ENCODE measurements around the gene RNF40.

The RNF40 gene

DNA sequence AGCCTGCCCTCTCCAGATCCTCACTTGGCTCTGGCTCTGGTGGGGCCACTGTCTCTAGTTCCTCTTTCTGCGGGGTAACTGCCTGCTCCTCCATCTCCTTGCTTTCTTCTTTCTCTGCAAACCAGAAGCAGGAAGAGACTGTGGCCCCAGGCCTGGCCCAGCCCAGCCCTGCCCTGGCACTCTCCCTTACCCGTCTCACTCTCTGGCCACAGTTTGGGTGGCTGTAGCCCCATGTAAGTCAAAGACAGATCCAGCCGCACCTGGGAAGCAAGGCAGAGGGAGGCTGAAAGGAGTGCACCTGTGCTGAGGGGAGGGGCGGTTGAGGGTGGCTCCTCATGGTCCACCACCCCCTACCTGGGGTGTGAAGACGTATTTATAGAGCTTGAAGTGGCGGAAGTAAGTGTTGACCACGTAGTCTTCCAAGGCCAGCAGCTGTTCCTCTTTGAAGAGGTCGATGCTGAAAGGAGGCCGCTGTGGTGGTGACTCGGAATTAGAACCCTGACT lies 3.1 kb upstream of the RNF40 start:
- DNase-seq, result no peak
- in situ Hi-C loops (cut with HindIII; ENCODE audit: low pct_ligation_motif_present, low pct_unique_long_range_greater_than_20kb, low sequenced_read_pairs), result no loop called here

DNA sequence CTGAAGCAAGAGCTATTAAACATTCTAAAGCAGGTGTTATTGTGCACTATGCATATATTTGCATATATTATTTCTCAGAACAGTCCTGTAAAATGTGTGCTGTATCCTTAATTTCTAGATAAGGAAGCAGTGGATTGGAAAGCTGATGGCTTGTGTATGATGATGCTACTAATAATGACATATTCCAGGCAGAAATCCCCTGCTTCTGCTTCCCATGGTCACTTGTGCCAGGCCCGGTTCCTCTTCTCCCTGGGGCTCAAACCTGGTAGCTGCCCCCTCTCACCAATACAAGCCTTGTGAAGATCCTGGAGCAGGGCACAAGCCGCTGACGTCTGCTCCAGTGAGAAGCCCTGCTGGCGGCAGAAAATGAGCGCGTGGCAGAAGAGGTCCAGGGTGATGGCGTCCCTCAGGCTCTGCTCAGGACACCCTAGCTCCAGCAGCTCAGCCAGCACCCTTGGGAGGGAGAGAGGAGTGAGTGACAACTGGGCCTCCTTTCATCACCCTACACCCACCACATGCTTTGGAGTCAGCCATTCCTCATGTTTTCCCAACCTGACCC lies 2.0 kb upstream of the RNF40 start:
- no peak for DNase-seq
- in situ Hi-C loops (cut with HindIII; ENCODE audit: low pct_ligation_motif_present, low pct_unique_long_range_greater_than_20kb, low sequenced_read_pairs), result no loop called here

DNA sequence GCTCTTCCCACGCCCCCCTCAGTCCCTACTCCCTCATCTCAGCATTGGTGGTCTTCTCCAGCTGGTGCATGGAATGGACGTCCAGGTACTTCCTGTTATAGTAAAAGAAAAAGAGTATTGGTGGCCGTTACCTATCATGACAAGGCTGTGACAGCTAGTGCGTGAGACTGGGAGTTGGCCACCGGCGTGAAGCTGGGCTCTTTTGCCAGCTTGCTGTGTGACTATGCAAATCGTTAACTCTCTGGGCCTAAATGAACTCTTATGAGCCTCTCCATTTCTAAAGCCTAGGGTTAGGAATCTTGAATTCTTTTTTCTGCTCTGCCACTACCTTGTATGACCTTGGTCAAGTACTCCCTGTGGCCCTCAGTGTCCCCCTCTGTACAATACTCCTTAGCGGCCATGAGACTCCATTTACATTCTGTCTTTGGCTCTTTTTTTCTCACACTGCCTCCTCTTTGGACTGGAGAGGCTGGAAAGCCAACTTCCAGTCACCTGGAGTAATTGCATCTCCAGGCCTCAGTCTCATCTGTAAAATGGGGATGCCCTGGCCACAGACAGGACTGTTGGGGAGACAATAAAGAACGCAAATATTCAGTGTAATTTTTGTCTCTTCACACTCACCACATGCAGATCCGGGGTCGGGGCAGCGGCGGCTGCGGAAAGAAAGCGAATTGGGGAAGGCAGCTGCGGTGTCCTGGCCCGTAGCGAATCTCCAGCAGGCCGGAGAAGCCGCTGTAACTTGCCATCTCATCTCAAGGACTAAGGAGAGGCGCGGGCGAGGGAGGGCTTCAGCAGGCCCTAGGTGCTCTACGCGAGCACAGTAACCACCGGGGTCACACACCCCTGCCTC lies 1.3 kb upstream of the RNF40 start:
- in situ Hi-C loops (cut with HindIII; ENCODE audit: low pct_ligation_motif_present, low pct_unique_long_range_greater_than_20kb, low sequenced_read_pairs), result no loop called here
- DNase-seq, result no peak

DNA sequence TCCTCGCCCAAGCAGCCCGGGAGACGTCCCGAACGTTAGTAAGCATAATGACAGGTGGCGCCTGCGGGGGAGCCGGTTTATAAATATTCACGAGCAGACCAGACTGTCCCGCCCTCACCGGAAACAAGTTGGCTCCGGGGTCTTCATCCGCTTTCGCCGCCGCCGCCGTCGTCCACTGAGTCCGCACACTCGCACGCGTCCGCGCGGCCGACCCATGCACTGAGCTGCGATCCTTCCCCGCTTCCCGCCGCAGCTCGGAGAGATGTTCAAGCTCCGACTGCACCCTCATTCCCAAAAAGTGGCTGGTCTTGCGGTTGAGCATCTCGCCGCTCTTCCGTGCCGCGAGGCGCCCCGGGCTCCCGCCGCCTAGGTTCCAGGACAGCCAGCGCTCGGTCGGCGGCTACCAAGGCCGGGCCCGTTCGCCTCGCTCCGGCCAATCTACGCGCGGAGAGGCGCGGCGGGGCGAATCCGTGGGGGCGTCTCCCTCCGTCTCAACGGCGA lies 645 bp upstream of the RNF40 start:
- peak; percentile 40 for DNase-seq
- in situ Hi-C loops (cut with HindIII; ENCODE audit: low pct_ligation_motif_present, low pct_unique_long_range_greater_than_20kb, low sequenced_read_pairs), result no loop called here

DNA sequence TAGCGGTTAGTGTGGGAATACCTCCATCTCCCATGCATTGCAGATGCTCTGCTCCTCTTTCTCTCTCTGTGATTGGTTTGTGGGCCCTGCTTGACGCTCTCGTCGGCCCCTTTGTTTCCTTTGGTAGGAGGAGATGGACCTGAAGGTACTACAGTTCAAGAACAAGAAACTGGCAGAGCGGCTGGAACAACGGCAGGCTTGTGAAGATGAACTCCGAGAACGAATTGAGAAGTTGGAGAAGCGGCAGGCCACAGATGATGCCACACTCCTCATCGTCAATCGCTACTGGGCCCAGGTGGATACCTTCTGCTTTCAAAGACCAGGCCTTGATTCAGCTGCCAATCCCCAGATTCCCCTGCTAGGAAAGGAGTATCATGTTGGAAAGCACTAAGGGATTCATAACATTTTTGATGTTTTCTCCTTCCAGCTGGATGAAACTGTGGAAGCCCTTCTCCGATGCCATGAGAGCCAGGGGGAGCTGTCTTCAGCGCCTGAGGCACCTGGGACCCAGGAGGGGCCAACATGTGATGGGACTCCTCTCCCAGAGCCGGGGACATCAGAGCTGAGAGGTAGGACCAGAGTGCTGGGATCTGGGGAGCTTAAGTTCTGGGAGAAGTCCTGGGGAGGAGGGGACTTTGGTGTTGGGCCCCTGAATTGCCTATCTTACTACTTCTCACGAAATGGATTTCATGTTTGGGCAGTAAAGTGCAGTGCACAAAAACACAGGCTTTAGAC lies 1.0 kb downstream of the RNF40 start:
- in situ Hi-C loops (cut with HindIII; ENCODE audit: low pct_ligation_motif_present, low pct_unique_long_range_greater_than_20kb, low sequenced_read_pairs), result no loop called here
- no peak for DNase-seq

DNA sequence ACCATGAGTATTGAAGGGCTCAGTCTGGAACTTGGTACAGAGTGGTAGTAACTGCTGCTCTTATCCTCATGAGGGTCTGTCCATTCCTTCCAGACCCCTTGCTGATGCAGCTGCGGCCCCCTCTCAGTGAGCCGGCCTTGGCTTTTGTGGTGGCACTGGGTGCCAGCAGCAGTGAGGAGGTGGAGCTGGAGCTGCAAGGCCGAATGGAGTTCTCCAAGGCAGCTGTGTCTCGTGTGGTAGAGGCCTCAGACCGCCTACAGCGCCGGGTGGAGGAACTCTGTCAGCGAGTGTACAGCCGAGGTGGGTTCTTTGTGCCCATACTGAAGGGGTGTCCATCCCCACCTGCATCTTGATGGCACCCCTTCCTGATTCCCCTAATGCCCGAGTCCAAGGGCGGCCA lies 2.0 kb downstream of the RNF40 start:
- in situ Hi-C loops (cut with HindIII; ENCODE audit: low pct_ligation_motif_present, low pct_unique_long_range_greater_than_20kb, low sequenced_read_pairs), result no loop called here
- no peak for DNase-seq

DNA sequence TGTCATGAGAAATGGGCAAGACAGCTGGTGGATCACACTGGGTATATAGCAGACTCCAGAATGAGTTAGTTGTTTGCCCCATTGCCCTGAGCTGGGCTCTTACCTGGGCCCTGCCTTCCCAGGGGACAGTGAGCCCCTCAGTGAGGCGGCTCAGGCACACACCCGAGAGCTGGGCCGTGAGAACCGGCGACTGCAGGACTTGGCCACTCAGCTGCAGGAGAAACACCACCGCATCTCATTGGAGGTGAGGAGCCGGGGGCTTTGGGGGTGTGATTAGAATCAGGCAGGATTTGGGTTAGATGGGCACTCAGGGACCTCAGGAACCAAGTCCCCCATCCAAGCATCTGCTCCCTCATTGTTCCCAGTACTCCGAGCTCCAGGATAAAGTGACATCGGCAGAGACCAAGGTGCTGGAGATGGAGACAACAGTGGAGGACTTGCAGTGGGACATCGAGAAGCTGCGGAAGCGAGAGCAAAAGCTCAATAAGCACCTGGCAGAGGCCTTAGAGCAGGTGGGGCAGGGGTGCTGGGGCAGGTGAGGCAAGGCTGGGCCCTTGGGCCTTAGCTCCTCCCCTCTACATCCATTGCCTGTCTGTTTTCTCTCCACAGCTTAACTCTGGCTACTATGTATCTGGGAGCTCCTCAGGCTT lies 2.8 kb downstream of the RNF40 start:
- in situ Hi-C loops (cut with HindIII; ENCODE audit: low pct_ligation_motif_present, low pct_unique_long_range_greater_than_20kb, low sequenced_read_pairs), result no loop called here
- DNase-seq, result no peak

DNA sequence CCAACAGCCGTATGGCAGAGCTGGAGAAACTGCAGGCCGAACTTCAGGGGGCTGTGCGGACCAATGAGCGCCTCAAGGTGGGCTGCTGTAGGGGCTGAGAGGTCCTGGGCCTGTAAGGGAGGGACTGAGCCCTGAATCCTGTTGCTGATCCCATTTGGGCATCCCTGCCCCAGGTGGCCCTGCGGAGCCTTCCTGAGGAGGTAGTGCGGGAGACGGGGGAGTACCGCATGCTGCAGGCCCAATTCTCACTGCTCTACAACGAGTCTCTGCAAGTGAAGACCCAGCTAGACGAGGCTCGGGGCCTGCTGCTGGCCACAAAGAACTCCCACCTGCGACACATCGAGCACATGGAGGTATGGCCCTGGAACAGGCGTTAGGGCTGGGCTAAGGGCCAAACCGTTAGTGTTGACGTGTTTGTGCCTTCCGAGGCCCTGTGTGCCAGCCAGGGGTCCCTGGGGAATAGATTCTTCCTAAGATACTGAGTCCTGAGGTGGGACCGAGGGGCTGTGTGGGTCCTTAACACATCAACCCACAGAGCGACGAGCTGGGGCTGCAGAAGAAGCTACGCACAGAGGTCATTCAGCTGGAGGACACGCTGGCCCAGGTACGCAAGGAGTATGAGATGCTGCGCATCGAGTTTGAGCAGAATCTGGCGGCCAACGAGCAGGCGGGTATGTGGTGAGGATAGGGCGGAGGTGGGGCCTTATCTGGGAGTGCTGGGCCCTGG lies 4.2 kb downstream of the RNF40 start:
- in situ Hi-C loops (cut with HindIII; ENCODE audit: low pct_ligation_motif_present, low pct_unique_long_range_greater_than_20kb, low sequenced_read_pairs), result no loop called here
- no peak for DNase-seq

DNA sequence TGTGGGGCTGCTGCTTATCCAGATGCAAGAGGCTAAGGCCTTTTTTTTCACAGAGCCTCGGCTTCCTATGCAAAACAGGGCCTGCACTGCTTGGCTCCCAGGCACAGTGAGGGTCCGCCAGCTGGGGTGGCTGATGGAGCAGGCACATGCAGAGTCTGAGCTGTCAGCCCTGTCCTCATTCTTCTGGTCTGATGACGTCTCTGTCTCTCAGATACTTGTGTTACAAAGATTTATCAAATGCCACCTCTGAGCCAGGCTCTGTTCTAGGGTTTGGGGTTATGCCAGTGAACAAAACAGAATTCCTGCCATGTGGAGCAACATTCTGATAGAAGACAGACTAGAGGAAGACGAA lies 4.8 kb downstream of the RNF40 start:
- in situ Hi-C loops (cut with HindIII; ENCODE audit: low pct_ligation_motif_present, low pct_unique_long_range_greater_than_20kb, low sequenced_read_pairs), result no loop called here
- DNase-seq, result no peak

DNA sequence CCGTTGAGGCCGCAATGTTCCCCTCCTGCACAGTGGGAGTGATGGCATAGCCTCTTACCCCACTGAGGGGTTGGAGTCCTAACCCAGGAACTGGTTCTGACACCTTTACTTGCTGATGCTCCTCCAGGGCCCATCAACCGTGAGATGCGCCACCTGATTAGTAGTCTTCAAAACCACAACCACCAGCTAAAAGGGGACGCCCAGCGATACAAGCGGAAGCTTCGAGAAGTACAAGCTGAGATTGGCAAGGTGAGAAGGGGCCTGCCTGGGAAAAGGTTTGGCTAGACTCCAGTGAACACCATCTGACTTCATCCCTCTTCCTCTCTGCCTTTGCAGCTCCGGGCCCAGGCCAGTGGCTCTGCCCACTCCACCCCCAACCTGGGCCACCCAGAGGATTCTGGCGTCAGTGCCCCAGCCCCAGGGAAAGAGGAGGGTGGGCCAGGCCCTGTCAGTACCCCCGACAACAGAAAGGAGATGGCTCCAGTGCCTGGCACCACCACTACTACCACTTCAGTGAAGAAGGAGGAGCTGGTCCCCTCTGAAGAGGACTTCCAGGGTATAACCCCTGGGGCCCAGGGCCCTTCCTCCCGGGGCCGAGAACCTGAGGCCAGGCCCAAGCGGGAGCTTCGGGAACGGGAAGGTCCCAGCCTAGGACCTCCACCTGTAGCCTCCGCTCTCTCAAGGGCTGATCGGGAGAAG lies 5.8 kb downstream of the RNF40 start:
- in situ Hi-C loops (cut with HindIII; ENCODE audit: low pct_ligation_motif_present, low pct_unique_long_range_greater_than_20kb, low sequenced_read_pairs), result no loop called here
- no peak for DNase-seq

DNA sequence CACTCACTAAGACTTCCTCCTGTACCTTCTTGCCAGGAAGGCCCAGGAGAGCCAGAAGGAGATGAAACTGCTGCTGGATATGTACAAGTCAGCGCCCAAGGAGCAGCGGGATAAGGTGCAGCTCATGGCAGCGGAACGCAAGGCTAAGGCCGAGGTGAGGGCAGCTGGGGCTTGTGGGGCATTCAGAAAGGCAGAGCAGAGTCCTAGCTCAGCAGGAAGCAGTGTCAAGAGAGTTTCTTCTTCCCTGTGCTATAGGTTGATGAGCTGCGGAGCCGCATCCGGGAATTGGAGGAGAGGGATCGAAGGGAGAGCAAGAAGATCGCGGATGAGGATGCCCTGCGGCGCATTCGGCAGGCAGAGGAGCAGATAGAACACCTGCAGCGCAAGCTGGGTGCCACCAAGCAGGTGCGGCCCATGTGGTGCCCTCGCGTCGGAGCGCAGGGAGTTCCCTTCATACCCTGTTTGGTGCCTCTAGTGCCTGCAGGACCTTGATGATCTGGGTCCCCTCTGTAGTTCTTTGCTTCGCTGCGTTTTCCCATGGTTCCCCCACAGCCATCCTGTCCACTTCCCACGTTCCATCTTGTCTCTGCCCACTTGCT lies 6.6 kb downstream of the RNF40 start:
- DNase-seq, result no peak
- in situ Hi-C loops (cut with HindIII; ENCODE audit: low pct_ligation_motif_present, low pct_unique_long_range_greater_than_20kb, low sequenced_read_pairs), result no loop called here

DNA sequence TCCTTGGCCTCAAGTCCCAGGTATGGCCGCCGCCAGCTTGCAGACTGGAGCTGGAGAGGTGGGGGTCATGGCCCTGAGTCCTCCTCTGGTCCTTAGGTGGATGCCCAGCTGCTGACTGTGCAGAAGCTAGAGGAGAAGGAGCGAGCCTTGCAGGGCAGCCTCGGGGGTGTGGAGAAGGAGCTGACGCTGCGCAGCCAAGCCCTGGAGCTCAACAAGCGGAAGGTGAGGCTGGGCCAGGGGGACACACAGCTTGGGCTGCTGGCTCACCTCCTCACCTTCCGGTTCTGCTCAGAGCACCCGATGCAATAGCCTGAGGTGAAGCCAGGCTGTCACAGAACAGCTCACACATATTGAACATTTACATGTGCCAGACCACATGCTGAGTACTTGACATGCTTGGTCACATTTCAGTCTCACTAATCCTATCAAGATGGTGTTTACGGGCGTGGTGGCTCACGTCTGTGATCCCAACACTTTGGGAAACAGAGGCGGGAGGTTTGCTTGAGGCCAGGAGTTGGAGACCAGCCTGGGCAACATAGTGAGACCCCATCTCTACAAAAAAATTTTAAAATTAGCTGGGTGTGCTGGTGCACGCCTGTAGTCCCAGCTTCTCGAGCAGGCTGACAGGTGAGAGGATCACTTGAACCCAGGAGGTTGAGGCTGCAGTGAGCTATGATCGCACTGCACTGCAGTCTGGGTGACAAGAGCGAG lies 7.4 kb downstream of the RNF40 start:
- in situ Hi-C loops (cut with HindIII; ENCODE audit: low pct_ligation_motif_present, low pct_unique_long_range_greater_than_20kb, low sequenced_read_pairs), result no loop called here

DNA sequence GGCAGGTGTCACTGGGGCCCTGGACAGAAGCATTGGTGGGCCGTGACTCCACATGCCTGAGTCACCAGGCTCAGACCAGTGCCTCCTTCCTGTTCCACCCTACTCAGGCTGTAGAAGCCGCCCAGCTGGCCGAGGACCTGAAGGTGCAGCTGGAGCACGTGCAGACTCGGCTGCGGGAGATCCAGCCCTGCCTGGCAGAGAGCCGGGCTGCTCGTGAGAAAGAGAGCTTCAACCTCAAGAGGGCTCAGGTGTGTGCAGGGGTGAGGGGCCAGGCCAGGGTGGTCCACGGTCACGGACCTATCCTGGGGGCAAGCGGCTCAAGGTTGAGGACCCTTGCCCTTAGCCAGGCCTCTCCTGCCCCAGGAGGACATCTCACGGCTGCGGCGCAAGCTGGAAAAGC lies 9.6 kb downstream of the RNF40 start:
- in situ Hi-C loops (cut with HindIII; ENCODE audit: low pct_ligation_motif_present, low pct_unique_long_range_greater_than_20kb, low sequenced_read_pairs), result no loop called here
- DNase-seq, result no peak

More for the DNA sequence above, 7.4 kb downstream of the RNF40 start:
- DNase-seq, result no peak

DNA sequence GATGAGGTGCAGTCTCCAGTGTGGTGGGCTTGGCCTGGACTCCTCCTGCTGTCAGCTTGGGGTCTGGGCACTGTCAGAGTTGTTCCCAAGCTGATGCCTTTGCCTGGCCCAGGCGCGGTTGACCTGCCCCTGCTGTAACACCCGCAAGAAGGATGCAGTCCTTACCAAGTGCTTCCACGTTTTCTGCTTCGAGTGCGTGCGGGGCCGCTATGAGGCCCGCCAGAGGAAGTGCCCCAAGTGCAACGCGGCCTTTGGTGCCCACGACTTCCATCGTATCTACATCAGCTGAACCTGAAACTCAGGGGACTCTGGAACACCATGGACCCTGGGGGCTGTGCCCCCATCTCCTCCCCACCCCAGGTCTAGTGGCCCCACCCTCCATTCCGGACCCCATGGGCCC lies 11.7 kb downstream of the RNF40 start:
- DNase-seq, result no peak
- in situ Hi-C loops (cut with HindIII; ENCODE audit: low pct_ligation_motif_present, low pct_unique_long_range_greater_than_20kb, low sequenced_read_pairs), result no loop called here

DNA sequence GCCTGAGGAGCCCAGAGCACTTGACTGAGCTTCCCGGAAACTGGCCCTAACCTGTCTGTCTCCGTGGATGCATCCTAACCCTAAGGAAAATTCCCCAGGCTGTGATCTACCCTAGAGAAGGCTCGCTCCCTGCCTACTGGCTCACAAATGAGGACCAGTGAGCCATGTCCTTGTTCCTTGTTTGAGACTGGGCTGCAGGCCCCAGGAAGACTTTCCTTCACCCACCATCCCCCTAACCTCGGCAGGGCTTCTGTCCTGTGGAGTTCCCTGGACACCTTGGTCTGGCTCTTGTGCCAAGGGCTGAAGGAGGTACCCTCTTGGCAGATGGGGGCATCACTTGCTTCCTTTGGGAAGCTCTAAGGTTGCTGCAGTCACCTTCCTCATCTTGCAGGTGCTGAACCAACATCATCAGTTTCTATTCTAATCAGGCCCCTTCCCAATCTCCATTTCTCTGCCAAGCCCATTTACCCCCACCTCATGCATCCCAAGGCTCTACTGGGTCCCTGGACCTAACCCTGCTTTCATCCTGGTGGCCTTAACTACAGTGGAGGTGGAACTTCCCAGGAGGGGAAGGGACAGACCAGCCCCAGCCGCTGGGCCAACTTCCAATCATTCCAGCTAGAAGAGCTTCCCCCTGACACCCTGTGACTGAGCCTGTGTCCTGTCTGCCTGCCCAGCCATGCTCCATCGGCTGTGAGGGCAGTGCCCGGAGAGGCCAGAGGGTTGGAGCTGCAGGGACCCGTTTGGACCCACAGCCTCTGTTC lies 12.4 kb downstream of the RNF40 start:
- in situ Hi-C loops (cut with HindIII; ENCODE audit: low pct_ligation_motif_present, low pct_unique_long_range_greater_than_20kb, low sequenced_read_pairs), result loop anchor here (25.0 kb wide), 1 partner anchor 113 kb away; the partner anchor contains the start of genes BCL7C and CTF1
- no peak for DNase-seq

DNA sequence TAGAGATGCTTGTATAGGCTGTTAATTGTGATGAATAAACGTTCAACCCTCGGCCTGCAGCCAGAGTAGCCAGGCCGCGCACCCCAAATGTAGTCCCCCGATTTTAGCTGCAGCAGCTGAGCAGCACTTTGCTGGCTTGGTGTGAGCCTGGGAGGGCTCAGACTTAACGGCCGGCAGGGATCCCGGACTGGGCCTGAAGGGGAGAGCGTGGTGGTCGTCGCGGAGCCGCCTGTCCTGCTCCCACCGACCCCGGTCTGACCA lies 12.9 kb downstream of the RNF40 start:
- no peak for DNase-seq
- in situ Hi-C loops (cut with HindIII; ENCODE audit: low pct_ligation_motif_present, low pct_unique_long_range_greater_than_20kb, low sequenced_read_pairs), result loop anchor here (25.0 kb wide), 1 partner anchor 112 kb away; the partner anchor contains the start of genes BCL7C and CTF1

Measured in ACHN (cell line).